Measurements from ENCODE around the gene APOBEC3C. TPM values are rescaled to one million over a fixed set of nuclear protein-coding genes. Genes with fewer than 3 reads are reported as not detected.
A peak's percentile ranks its signal among the peaks of the same experiment; 100 is the strongest.

Gene APOBEC3C
- polyA plus RNA-seq = 268 TPM

- Mint-ChIP-seq H3K36me3 (peaks cover 3% of the 10 kb centered on the region), H3K4me3 (peak within 1 kb of the TSS; percentile 96 to 99 (median 98)), H3K27ac (peak within 1 kb of the TSS; percentile 76 to 95 (median 84)), H3K4me1 (peaks cover 16 to 22% (median 19%) of the 10 kb centered on the region in 3 donors), H3K27me3 (no peaks in the 10 kb centered on the region), H3K9me3 (no peaks in the 10 kb centered on the region)
Observed at GRCh38 chr22:39013942-39014722, at the start of gene APOBEC3C. Gene APOBEC3C, plus strand, starts transcription at chr22:39014257. Its CDS starts 106 bp downstream, at chr22:39014363.

GRCh38 chr22:38964306-38964705 is 49.8 kb upstream of the APOBEC3C start:
- Mint-ChIP-seq H3K27me3 (peaks cover 8% of the 10 kb centered on the region), H3K27ac (no peak overlapping the region), H3K36me3 (peaks cover 2% of the 10 kb centered on the region), H3K9me3 (no peaks in the 10 kb centered on the region), H3K4me1 (peaks cover 10 to 20% (median 10%) of the 10 kb centered on the region in 3 donors), H3K4me3 (no peak overlapping the region)

- no peaks in the 10 kb centered on the region for H3K9me3 Mint-ChIP-seq
- peaks cover 8% of the 10 kb centered on the region for H3K27me3 Mint-ChIP-seq
- peaks cover 2% of the 10 kb centered on the region for H3K36me3 Mint-ChIP-seq
- no peak overlapping the region for H3K4me3 Mint-ChIP-seq
- H3K27ac Mint-ChIP-seq = no peak overlapping the region
- H3K4me1 Mint-ChIP-seq = peaks cover 10 to 20% (median 10%) of the 10 kb centered on the region in 3 donors
Observed at GRCh38 chr22:38964989-38965388, 49.1 kb upstream of the APOBEC3C start.

GRCh38 chr22:38965614-38966379 is 48.3 kb upstream of the APOBEC3C start:
- Mint-ChIP-seq H3K4me1 (peaks cover 10 to 20% (median 10%) of the 10 kb centered on the region in 3 donors), H3K4me3 (peak overlapping the region in 1 of 4 donors; percentile 79), H3K36me3 (peaks cover 2% of the 10 kb centered on the region), H3K27ac (no peak overlapping the region), H3K27me3 (peaks cover 11% of the 10 kb centered on the region), H3K9me3 (no peaks in the 10 kb centered on the region)

GRCh38 chr22:38966380-38966702 is 47.7 kb upstream of the APOBEC3C start:
- Mint-ChIP-seq H3K27me3 (peaks cover 12% of the 10 kb centered on the region), H3K27ac (no peak overlapping the region), H3K4me3 (no peak overlapping the region), H3K9me3 (no peaks in the 10 kb centered on the region), H3K36me3 (peaks cover 2% of the 10 kb centered on the region), H3K4me1 (peaks cover 10 to 20% (median 10%) of the 10 kb centered on the region in 3 donors)

- Mint-ChIP-seq H3K36me3 (peaks cover 2% of the 10 kb centered on the region), H3K27ac (no peak overlapping the region), H3K27me3 (peaks cover 12% of the 10 kb centered on the region), H3K9me3 (no peaks in the 10 kb centered on the region), H3K4me1 (peaks cover 10 to 22% (median 10%) of the 10 kb centered on the region in 3 donors), H3K4me3 (no peak overlapping the region)
Observed at GRCh38 chr22:38966942-38967341, 47.1 kb upstream of the APOBEC3C start.

GRCh38 chr22:38967451-38968450 is 46.3 kb upstream of the APOBEC3C start:
- Mint-ChIP-seq H3K27me3 (peaks cover 12% of the 10 kb centered on the region), H3K27ac (no peak overlapping the region), H3K9me3 (no peaks in the 10 kb centered on the region), H3K36me3 (peaks cover 2% of the 10 kb centered on the region), H3K4me3 (peak overlapping the region in 2 of 4 donors; percentile 23 to 86), H3K4me1 (peaks cover 10 to 22% (median 10%) of the 10 kb centered on the region in 3 donors)

- Mint-ChIP-seq H3K4me1 (peaks cover 8 to 24% (median 12%) of the 10 kb centered on the region in 3 donors), H3K27me3 (peaks cover 18% of the 10 kb centered on the region), H3K4me3 (peak overlapping the region in 2 of 4 donors; percentile 58 to 83), H3K9me3 (no peaks in the 10 kb centered on the region), H3K27ac (no peak overlapping the region), H3K36me3 (peaks cover 3% of the 10 kb centered on the region)
Observed at GRCh38 chr22:38968801-38969200, 45.3 kb upstream of the APOBEC3C start.

GRCh38 chr22:38970551-38970950 is 43.5 kb upstream of the APOBEC3C start:
- H3K36me3 Mint-ChIP-seq = peaks cover 3% of the 10 kb centered on the region
- H3K9me3 Mint-ChIP-seq = no peaks in the 10 kb centered on the region
- no peak overlapping the region for H3K27ac Mint-ChIP-seq
- no peak overlapping the region for H3K4me3 Mint-ChIP-seq
- peaks cover 5 to 22% (median 12%) of the 10 kb centered on the region in 3 donors for H3K4me1 Mint-ChIP-seq
- H3K27me3 Mint-ChIP-seq = peaks cover 18% of the 10 kb centered on the region

- Mint-ChIP-seq H3K9me3 (no peaks in the 10 kb centered on the region), H3K4me3 (no peak overlapping the region), H3K27me3 (peaks cover 18% of the 10 kb centered on the region), H3K27ac (no peak overlapping the region), H3K36me3 (peaks cover 3% of the 10 kb centered on the region), H3K4me1 (peaks cover 5 to 22% (median 12%) of the 10 kb centered on the region in 3 donors)
Observed at GRCh38 chr22:38971202-38971601, 42.9 kb upstream of the APOBEC3C start.

- no peak overlapping the region for H3K27ac Mint-ChIP-seq
- H3K4me3 Mint-ChIP-seq = no peak overlapping the region
- peaks cover 3% of the 10 kb centered on the region for H3K36me3 Mint-ChIP-seq
- H3K4me1 Mint-ChIP-seq = peaks cover 5 to 20% (median 11%) of the 10 kb centered on the region in 3 donors
- H3K9me3 Mint-ChIP-seq = no peaks in the 10 kb centered on the region
- H3K27me3 Mint-ChIP-seq = peaks cover 15% of the 10 kb centered on the region
Observed at GRCh38 chr22:38971791-38972190, 42.3 kb upstream of the APOBEC3C start.

- Mint-ChIP-seq H3K36me3 (peaks cover 1% of the 10 kb centered on the region), H3K27me3 (peaks cover 15% of the 10 kb centered on the region), H3K27ac (no peak overlapping the region), H3K4me1 (peaks cover 7 to 18% (median 10%) of the 10 kb centered on the region in 3 donors), H3K4me3 (peak overlapping the region in 1 of 4 donors; percentile 13), H3K9me3 (no peaks in the 10 kb centered on the region)
Observed at GRCh38 chr22:38972558-38972957, 41.5 kb upstream of the APOBEC3C start.

- Mint-ChIP-seq H3K36me3 (peaks cover 1% of the 10 kb centered on the region), H3K27ac (no peak overlapping the region), H3K4me3 (peak overlapping the region in 1 of 4 donors; percentile 84), H3K9me3 (no peaks in the 10 kb centered on the region), H3K4me1 (peaks cover 3 to 11% (median 4%) of the 10 kb centered on the region in 3 donors), H3K27me3 (peaks cover 15% of the 10 kb centered on the region)
Observed at GRCh38 chr22:38973289-38974169, 40.5 kb upstream of the APOBEC3C start.
